GM12891 (cell line): Measurements from ENCODE around the gene HSD17B10.

Experiments used
- POLR2A ChIP-seq: IDR thresholded peaks from 2 replicates; pipeline ENCODE4 v1.6.1; 2011; ENCODE audit warnings: low read depth, low read length, control low read depth
- POLR2AphosphoS5 ChIP-seq: IDR thresholded peaks from 2 replicates; pipeline ENCODE4 v1.6.1; 2011; ENCODE audit warnings: low read depth, low read length, control low read depth

DNA sequence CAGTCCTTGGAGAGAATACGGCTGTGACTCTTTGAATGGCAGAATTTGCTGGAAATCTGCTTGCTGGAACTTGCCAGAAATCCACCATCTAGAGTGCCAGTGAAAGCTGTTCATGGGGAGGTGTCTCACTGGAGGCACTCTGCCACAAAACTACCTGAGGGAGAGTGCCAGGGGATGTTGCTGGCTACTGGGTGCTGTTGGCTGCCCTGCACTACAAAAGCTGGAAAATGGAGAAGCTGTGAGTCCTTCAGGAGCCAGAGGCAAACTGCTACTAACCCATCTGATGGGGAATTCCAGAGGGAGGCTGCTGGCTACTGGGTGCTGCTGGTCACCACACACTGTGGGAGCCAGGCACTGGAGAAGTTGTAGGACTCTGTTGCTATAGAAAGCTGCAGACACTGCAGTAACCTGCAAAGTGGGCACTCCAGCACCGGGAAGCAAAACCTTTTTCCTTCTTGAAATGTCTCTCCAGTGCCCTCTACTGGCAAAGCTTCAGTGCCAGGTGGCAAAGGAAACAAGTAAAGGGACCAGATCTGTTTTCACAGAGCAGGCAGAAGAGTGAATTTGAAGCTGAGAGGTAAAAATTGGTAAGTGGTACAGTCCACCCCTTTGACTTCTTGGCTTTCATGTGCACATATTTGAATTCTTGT lies 47.8 kb upstream of the HSD17B10 start:
- TF ChIP-seq POLR2AphosphoS5 (no peak), POLR2A (no peak)
